A673 (cell line): ENCODE data around the gene CLIC4.

Experiments
- EZH2 ChIP-seq: fragments of 200-600 bp; sonication (generic); IDR thresholded peaks from 2 replicates; pipeline ENCODE4 v1.6.1; 2017; ENCODE audit warnings: borderline replicate concordance, low read depth, mild to moderate bottlenecking, mixed read lengths, antibody characterized with exemption, low read length; ENCODE audit not compliant: poor library complexity, severe bottlenecking
- TF ChIP-seq, protein P1 (sequence below): fragments of 300-800, 200-600 bp; sonication (generic); conservative IDR thresholded peaks from 2 replicates; pipeline ENCODE4 v1.5.1; 2017; ENCODE audit warnings: low read depth, mild to moderate bottlenecking, antibody characterized with exemption, low read length, moderate library complexity, mixed read lengths

DNA sequence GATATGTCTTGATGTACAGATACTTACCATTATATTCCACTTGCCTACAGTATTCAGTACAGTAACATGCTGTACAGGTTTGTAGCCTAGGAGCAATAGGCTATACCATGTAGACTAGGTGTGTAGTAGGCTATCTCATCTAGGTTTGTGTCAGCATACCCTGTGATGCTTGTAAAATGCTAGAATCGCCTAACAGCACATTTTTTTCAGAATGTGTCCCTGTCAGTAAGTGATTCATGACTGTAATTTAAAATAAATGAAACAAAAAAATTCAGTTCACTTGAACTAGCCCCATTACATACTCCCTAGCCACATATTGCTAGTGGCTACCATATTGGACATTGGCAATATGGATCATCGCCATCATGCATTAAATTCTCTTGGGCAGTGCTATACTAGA lies 51.3 kb downstream of the CLIC4 start:
- TF ChIP-seq, protein P1, sequence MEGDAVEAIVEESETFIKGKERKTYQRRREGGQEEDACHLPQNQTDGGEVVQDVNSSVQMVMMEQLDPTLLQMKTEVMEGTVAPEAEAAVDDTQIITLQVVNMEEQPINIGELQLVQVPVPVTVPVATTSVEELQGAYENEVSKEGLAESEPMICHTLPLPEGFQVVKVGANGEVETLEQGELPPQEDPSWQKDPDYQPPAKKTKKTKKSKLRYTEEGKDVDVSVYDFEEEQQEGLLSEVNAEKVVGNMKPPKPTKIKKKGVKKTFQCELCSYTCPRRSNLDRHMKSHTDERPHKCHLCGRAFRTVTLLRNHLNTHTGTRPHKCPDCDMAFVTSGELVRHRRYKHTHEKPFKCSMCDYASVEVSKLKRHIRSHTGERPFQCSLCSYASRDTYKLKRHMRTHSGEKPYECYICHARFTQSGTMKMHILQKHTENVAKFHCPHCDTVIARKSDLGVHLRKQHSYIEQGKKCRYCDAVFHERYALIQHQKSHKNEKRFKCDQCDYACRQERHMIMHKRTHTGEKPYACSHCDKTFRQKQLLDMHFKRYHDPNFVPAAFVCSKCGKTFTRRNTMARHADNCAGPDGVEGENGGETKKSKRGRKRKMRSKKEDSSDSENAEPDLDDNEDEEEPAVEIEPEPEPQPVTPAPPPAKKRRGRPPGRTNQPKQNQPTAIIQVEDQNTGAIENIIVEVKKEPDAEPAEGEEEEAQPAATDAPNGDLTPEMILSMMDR: no peak
- no peak for TF ChIP-seq EZH2
